Neural cell (in vitro differentiated cells): ENCODE measurements around the gene BTBD9. TPM values are rescaled to one million over a fixed set of nuclear protein-coding genes. Genes with fewer than 3 reads are reported as not detected.

ENCODE experiments used
- H2AFZ ChIP-seq: fragments of 200-600, 300-800 bp; sonication (generic), shearing (Covaris generic); 2 replicates; pipeline ENCODE4 v1.6.0; 2014; ENCODE audit warnings: low read depth, mild to moderate bottlenecking, antibody characterized with exemption, low read length, moderate library complexity
- H3F3A ChIP-seq: fragments of 200-600 bp; shearing (Covaris generic); 2 replicates; pipeline ENCODE4 v1.6.1; 2016; ENCODE audit warnings: mild to moderate bottlenecking, moderate library complexity, mixed read lengths, antibody characterized with exemption, low read length; ENCODE audit not compliant: insufficient read depth, poor library complexity, severe bottlenecking
- H3K27ac ChIP-seq: fragments of 200-600, 300-800 bp; sonication (generic), shearing (Covaris generic); 2 replicates; pipeline ENCODE4 v1.5.1; 2014; ENCODE audit warnings: mild to moderate bottlenecking, low read length, moderate library complexity
- H3K27me3 ChIP-seq: fragments of 300-800, 200-600 bp; sonication (generic), shearing (Covaris generic); 2 replicates; pipeline ENCODE4 v1.6.0; 2014; ENCODE audit warnings: mild to moderate bottlenecking, low read depth, low read length, moderate library complexity; ENCODE audit not compliant: insufficient read depth
- H3K36me3 ChIP-seq: fragments of 300-800, 200-600 bp; sonication (generic), shearing (Covaris generic); 2 replicates; pipeline ENCODE4 v1.5.1; 2014; ENCODE audit warnings: mild to moderate bottlenecking, antibody characterized with exemption, low read length, moderate library complexity; ENCODE audit not compliant: insufficient read depth
- H3K4me2 ChIP-seq: fragments of 300-800, 200-600 bp; sonication (generic), shearing (Covaris generic); 2 replicates; pipeline ENCODE4 v1.6.0; 2014; ENCODE audit warnings: mild to moderate bottlenecking, low read length
- H3K4me3 ChIP-seq: fragments of 300-800, 200-600 bp; sonication (generic), shearing (Covaris generic); 2 replicates; pipeline ENCODE4 v1.5.1; 2014; ENCODE audit warnings: mild to moderate bottlenecking, low read length, moderate library complexity
- H3K79me2 ChIP-seq: fragments of 200-600 bp; shearing (Covaris generic); replicated peaks from 2 replicates; pipeline ENCODE4 v1.6.0; 2014; ENCODE audit warnings: mild to moderate bottlenecking, low read length, moderate library complexity; ENCODE audit not compliant: insufficient read depth
- H3K9ac ChIP-seq: fragments of 300-800, 200-600 bp; sonication (generic), shearing (Covaris generic); 2 replicates; pipeline ENCODE4 v1.6.1; 2016; ENCODE audit warnings: mild to moderate bottlenecking, low read length, mixed read lengths
- H3K9me2 ChIP-seq: fragments of 200-600 bp; shearing (Covaris generic); 2 replicates; pipeline ENCODE4 v1.6.1; 2016; ENCODE audit warnings: mild to moderate bottlenecking, low read length, mixed read lengths; ENCODE audit not compliant: insufficient read depth
- H3K9me3 ChIP-seq: fragments of 200-600, 300-800 bp; sonication (generic), shearing (Covaris generic); 2 replicates; pipeline ENCODE4 v1.6.1; 2016; ENCODE audit warnings: mild to moderate bottlenecking, mixed run types, low read length, moderate library complexity, mixed read lengths
- H4K20me1 ChIP-seq: fragments of 200-600 bp; shearing (Covaris generic); 2 replicates; pipeline ENCODE4 v1.6.1; 2016; ENCODE audit warnings: mild to moderate bottlenecking, mixed run types; ENCODE audit not compliant: insufficient read depth
- EP300 ChIP-seq: fragments of 450-650 bp; conservative IDR thresholded peaks from 2 replicates; pipeline ENCODE4 v1.6.1; 2014; ENCODE audit warnings: antibody characterized with exemption, mild to moderate bottlenecking, moderate library complexity; ENCODE audit not compliant: poor library complexity, severe bottlenecking
- EZH2 ChIP-seq: fragments of 200-600, 300-800 bp; shearing (Covaris generic), sonication (generic); IDR thresholded peaks from 2 replicates; pipeline ENCODE4 v1.6.1; 2014; ENCODE audit warnings: antibody characterized with exemption, low read length, borderline replicate concordance, mild to moderate bottlenecking; ENCODE audit not compliant: insufficient read depth, poor library complexity, severe bottlenecking
- MXI1 ChIP-seq: fragments of 450-650 bp; conservative IDR thresholded peaks from 2 replicates; pipeline ENCODE4 v1.6.1; 2014; ENCODE audit warnings: antibody characterized with exemption, mild to moderate bottlenecking; ENCODE audit not compliant: poor library complexity, severe bottlenecking
- POLR2AphosphoS5 ChIP-seq: IDR thresholded peaks from 2 replicates; pipeline ENCODE4 v1.6.1; 2012
- RAD21 ChIP-seq: fragments of 450-650 bp; conservative IDR thresholded peaks from 2 replicates; pipeline ENCODE4 v1.6.1; 2014; ENCODE audit warnings: antibody characterized with exemption, mild to moderate bottlenecking, moderate library complexity
- SMC3 ChIP-seq: fragments of 450-650 bp; conservative IDR thresholded peaks from 2 replicates; pipeline ENCODE4 v1.6.1; 2014; ENCODE audit warnings: antibody characterized with exemption, mild to moderate bottlenecking, moderate library complexity; ENCODE audit not compliant: poor library complexity
- TAF1 ChIP-seq: IDR thresholded peaks from 2 replicates; pipeline ENCODE4 v1.6.1; 2012; ENCODE audit warnings: low read depth
- polyA plus RNA-seq: library from polyadenylated mRNA; depleted of rRNA; stranded (reverse); fragments of >200 nt; gene quantifications from 2 replicates; pipeline ENCODE4 v1.2.3, GENCODE V29; 2014
- TF ChIP-seq, protein P1 (sequence below): fragments of 450-650 bp; IDR thresholded peaks from 2 replicates; pipeline ENCODE4 v1.5.1; 2014; ENCODE audit warnings: antibody characterized with exemption, mild to moderate bottlenecking, moderate library complexity; ENCODE audit not compliant: poor library complexity, severe bottlenecking
- TF ChIP-seq, protein P2 (sequence below): IDR thresholded peaks from 2 replicates; pipeline ENCODE4 v1.6.1; 2012; ENCODE audit warnings: borderline replicate concordance

BTBD9 gene
- polyA plus RNA-seq, 1 donor from 2014 or later: 6.2 TPM

DNA sequence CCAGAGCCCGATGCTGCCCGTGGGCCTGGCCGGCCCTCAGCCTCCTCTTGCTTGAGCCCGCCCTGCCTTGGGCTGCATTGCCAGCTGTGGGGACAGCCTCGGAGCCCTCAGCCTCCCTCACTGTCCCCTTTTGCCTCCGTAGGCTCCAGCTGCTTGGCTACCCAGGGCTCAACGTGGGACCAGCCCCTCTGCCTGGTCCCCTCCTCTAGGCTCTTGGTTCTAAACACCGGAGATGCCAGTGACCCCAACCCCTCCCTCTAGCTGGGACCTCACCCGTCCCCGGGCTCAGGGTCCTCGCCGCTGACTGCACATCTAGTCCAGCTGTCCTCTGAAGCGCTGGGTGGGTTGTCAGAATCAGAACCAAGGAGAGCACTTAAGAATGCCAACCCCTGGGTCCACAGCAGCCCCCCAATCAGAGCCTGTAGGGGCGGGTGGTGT is 475.0 kb downstream of the BTBD9 start:
- H3K9me2 ChIP-seq: no peaks in the 10 kb centered on the region
- TF ChIP-seq RAD21: no peak
- no peak for TF ChIP-seq MXI1
- no peak for TF ChIP-seq EZH2
- no peak overlapping the region for H3K4me3 ChIP-seq
- no peaks in the 10 kb centered on the region for H4K20me1 ChIP-seq
- no peak overlapping the region for H3K27ac ChIP-seq
- H3F3A ChIP-seq: no peaks in the 10 kb centered on the region
- no peak overlapping the region for H2AFZ ChIP-seq
- H3K4me2 ChIP-seq: no peak overlapping the region
- no peaks in the 10 kb centered on the region for H3K9me3 ChIP-seq
- no peak overlapping the region for H3K9ac ChIP-seq
- no peaks in the 10 kb centered on the region for H3K27me3 ChIP-seq
- no peaks in the 10 kb centered on the region for H3K79me2 ChIP-seq
- H3K36me3 ChIP-seq: no peaks in the 10 kb centered on the region

DNA sequence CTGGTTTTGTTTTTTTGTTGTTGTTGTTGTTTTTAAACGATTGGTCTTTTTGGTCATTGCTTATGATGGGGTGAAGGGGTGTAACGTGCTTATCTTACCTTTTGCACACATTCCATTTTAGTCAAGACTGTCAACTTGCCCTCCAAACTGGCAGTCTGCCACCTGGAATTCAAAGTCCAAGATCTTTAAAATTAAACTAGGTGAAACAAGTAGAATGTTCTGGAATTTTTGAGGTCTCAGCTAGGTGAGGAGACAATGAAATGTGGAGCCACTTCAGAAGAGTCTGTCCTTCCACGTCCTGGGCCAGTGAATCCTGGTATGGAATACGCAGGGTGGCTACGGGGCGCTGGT is 475.6 kb downstream of the BTBD9 start:
- no peak overlapping the region for H3K4me3 ChIP-seq
- no peaks in the 10 kb centered on the region for H3K36me3 ChIP-seq
- H3K9me2 ChIP-seq: no peaks in the 10 kb centered on the region
- no peaks in the 10 kb centered on the region for H3K79me2 ChIP-seq
- H3K9ac ChIP-seq: no peak overlapping the region
- no peaks in the 10 kb centered on the region for H4K20me1 ChIP-seq
- TF ChIP-seq MXI1 (no peak), EZH2 (no peak), TAF1 (no peak)
- no peak overlapping the region for H3K4me2 ChIP-seq
- H3K9me3 ChIP-seq: no peaks in the 10 kb centered on the region
- H3K27me3 ChIP-seq: no peaks in the 10 kb centered on the region
- H3K27ac ChIP-seq: no peak overlapping the region
- no peaks in the 10 kb centered on the region for H3F3A ChIP-seq
- H2AFZ ChIP-seq: no peak overlapping the region

DNA sequence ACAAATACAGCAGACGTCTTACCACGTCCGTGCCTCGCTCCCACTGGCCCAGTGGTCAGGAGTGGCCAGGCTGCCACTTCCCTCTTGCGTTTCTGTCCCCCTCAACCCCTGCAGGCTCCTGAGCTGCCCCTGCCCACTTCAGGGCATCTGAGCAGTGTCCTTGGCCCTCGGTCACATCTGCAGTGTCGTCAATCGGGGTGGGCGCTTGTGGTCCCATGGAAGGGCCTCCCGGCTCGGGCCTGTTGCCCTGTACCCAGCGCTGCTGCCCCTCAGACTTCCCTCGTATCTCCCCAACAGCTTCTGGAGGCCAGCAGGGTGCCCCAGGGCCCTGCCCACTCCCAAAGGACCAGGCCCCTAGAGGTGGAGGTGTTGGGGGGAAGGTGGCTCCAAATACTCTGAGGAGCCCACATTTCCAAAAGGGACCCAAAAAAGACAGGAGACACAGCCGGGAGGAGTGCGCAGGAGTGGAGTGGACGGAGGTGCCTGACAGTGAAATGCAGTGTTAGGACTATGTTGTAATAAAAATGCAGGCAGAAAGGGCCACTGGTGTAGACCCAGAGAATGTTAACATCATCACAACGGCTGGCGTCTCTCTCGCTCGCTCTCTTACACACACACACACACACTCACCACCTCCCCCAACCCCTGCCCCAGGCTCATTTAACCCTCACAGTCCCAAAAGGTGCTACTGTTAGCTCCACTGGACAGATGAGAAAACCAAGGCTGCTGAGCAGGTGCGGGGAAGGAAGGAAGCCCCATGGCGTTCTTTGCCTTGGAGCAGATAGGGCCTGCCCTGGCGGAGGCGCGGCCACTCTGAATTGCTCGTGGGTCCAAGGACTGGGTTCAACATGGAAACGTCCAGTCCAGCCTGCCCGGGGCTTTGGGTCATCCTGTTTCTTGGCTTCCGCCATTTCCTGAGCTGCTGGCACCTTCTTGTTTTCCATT is 476.3 kb downstream of the BTBD9 start:
- Histone ChIP-seq H3K36me3 (no peaks in the 10 kb centered on the region), H3K9ac (no peak overlapping the region), H3K27me3 (no peaks in the 10 kb centered on the region), H3K79me2 (no peaks in the 10 kb centered on the region), H3K27ac (no peak overlapping the region), H3K9me2 (no peaks in the 10 kb centered on the region), H3K4me2 (no peak overlapping the region), H2AFZ (no peak overlapping the region), H3F3A (no peaks in the 10 kb centered on the region), H3K9me3 (no peaks in the 10 kb centered on the region), H3K4me3 (no peak overlapping the region), H4K20me1 (no peaks in the 10 kb centered on the region)
- TF ChIP-seq SMC3 (no peak), TAF1 (no peak), EZH2 (no peak), POLR2AphosphoS5 (no peak), MXI1 (no peak), RAD21 (no peak), EP300 (no peak)
- TF ChIP-seq, protein P1, sequence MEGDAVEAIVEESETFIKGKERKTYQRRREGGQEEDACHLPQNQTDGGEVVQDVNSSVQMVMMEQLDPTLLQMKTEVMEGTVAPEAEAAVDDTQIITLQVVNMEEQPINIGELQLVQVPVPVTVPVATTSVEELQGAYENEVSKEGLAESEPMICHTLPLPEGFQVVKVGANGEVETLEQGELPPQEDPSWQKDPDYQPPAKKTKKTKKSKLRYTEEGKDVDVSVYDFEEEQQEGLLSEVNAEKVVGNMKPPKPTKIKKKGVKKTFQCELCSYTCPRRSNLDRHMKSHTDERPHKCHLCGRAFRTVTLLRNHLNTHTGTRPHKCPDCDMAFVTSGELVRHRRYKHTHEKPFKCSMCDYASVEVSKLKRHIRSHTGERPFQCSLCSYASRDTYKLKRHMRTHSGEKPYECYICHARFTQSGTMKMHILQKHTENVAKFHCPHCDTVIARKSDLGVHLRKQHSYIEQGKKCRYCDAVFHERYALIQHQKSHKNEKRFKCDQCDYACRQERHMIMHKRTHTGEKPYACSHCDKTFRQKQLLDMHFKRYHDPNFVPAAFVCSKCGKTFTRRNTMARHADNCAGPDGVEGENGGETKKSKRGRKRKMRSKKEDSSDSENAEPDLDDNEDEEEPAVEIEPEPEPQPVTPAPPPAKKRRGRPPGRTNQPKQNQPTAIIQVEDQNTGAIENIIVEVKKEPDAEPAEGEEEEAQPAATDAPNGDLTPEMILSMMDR: no peak
- TF ChIP-seq, protein P2, sequence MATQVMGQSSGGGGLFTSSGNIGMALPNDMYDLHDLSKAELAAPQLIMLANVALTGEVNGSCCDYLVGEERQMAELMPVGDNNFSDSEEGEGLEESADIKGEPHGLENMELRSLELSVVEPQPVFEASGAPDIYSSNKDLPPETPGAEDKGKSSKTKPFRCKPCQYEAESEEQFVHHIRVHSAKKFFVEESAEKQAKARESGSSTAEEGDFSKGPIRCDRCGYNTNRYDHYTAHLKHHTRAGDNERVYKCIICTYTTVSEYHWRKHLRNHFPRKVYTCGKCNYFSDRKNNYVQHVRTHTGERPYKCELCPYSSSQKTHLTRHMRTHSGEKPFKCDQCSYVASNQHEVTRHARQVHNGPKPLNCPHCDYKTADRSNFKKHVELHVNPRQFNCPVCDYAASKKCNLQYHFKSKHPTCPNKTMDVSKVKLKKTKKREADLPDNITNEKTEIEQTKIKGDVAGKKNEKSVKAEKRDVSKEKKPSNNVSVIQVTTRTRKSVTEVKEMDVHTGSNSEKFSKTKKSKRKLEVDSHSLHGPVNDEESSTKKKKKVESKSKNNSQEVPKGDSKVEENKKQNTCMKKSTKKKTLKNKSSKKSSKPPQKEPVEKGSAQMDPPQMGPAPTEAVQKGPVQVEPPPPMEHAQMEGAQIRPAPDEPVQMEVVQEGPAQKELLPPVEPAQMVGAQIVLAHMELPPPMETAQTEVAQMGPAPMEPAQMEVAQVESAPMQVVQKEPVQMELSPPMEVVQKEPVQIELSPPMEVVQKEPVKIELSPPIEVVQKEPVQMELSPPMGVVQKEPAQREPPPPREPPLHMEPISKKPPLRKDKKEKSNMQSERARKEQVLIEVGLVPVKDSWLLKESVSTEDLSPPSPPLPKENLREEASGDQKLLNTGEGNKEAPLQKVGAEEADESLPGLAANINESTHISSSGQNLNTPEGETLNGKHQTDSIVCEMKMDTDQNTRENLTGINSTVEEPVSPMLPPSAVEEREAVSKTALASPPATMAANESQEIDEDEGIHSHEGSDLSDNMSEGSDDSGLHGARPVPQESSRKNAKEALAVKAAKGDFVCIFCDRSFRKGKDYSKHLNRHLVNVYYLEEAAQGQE: no peak
